ENCODE results near the gene CHM. TPM values are rescaled to one million over a fixed set of nuclear protein-coding genes. Genes with fewer than 3 reads are reported as not detected.

The CHM gene
- total RNA-seq, 2 donors from 2014 or later: 26.0 to 52.8 TPM

DNA sequence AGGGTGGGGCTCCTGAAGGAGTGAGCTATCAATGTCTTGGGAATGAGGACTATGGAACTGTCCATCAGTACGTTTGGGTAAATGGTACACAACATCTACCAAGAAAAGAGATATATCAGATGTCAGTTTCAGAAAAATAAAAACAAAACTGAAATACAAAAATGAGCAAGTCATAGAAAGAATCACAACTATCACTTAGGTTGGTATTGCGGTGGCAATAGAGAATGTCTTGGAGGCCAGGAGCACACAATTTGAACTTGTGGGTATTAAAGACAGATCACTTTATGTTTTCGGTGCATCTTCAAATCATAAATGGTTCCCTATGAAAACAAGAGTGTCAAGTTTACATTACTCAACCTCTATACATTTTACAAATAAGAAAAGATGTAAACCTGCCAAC, 176.8 kb downstream of the CHM start:
- Histone ChIP-seq H3K4me1 (ENCODE audit: control insufficient read depth, insufficient read depth, low read length) (no peaks in the 10 kb centered on the region), H3K27me3 (ENCODE audit: control insufficient read depth, insufficient read depth, low read length, poor library complexity, severe bottlenecking) (no peaks in the 10 kb centered on the region), H3K36me3 (ENCODE audit: control insufficient read depth, insufficient read depth, low read length) (peaks cover 15% of the 10 kb centered on the region), H3K27ac (ENCODE audit: low read depth, low read length) (no peak overlapping the region), H3K9ac (ENCODE audit: extremely low read depth, low read length, poor library complexity, severe bottlenecking) (no peak overlapping the region), H3K9me3 (ENCODE audit: control insufficient read depth, low read length) (peaks cover under 1% of the 10 kb centered on the region), H3K4me3 (ENCODE audit: low read length) (no peak overlapping the region)
- H3K4me1 Mint-ChIP-seq: no peaks in the 10 kb centered on the region
- H3K9me3 Mint-ChIP-seq: peaks cover 19% of the 10 kb centered on the region
- no peak overlapping the region for H3K27ac Mint-ChIP-seq
- TF ChIP-seq, protein P1, sequence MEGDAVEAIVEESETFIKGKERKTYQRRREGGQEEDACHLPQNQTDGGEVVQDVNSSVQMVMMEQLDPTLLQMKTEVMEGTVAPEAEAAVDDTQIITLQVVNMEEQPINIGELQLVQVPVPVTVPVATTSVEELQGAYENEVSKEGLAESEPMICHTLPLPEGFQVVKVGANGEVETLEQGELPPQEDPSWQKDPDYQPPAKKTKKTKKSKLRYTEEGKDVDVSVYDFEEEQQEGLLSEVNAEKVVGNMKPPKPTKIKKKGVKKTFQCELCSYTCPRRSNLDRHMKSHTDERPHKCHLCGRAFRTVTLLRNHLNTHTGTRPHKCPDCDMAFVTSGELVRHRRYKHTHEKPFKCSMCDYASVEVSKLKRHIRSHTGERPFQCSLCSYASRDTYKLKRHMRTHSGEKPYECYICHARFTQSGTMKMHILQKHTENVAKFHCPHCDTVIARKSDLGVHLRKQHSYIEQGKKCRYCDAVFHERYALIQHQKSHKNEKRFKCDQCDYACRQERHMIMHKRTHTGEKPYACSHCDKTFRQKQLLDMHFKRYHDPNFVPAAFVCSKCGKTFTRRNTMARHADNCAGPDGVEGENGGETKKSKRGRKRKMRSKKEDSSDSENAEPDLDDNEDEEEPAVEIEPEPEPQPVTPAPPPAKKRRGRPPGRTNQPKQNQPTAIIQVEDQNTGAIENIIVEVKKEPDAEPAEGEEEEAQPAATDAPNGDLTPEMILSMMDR (conservative IDR thresholded peaks at IDR 0.05): no peak
- H3K36me3 Mint-ChIP-seq (ENCODE audit: low read depth): peaks cover 64% of the 10 kb centered on the region
- WGBS, 2 experiments (ENCODE audit: insufficient coverage in 1 of 2, insufficient read length in 1 of 2): 100% methylated on average over 1 of the region's 3 CpGs; no CpG with 5 or more reads in 1 of the 2 experiments
- DNase-seq: no peak
- H3K4me3 Mint-ChIP-seq: no peak overlapping the region
- H3K27me3 Mint-ChIP-seq (ENCODE audit: insufficient read depth): no peaks in the 10 kb centered on the region

DNA sequence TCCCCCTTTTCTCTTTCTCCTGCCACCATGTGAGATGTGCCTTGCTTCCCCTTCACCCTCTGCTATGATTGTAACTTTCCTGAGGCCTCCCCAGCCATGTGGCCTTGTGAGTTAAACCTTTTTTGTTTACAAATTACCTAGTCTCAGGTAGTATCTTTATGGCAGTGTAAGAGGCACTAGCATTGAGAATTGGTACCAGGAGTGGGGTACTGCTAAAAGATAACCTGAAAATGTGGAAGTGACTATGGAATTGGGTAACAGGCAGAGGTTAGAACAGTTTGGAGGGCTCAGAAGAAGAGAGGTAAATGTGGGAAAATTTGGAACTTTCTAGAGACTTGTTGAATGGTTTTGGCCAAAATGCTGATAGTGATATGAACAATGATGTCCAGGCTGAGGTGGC, 182.0 kb downstream of the CHM start:
- H3K9me3 ChIP-seq (ENCODE audit: control insufficient read depth, low read length): peaks cover 6% of the 10 kb centered on the region
- Mint-ChIP-seq H3K27me3 (ENCODE audit: insufficient read depth) (no peaks in the 10 kb centered on the region), H3K27ac (no peak overlapping the region), H3K9me3 (peaks cover 25% of the 10 kb centered on the region), H3K4me1 (no peaks in the 10 kb centered on the region), H3K4me3 (no peak overlapping the region), H3K36me3 (ENCODE audit: low read depth) (peaks cover 69% of the 10 kb centered on the region)
- no peak for DNase-seq
- no peak overlapping the region for H3K4me3 ChIP-seq (ENCODE audit: low read length)
- TF ChIP-seq, protein P1 (conservative IDR thresholded peaks at IDR 0.05): no peak
- H3K9ac ChIP-seq (ENCODE audit: extremely low read depth, low read length, poor library complexity, severe bottlenecking): no peak overlapping the region
- H3K27ac ChIP-seq (ENCODE audit: low read depth, low read length): no peak overlapping the region
- peaks cover 15% of the 10 kb centered on the region for H3K36me3 ChIP-seq (ENCODE audit: control insufficient read depth, insufficient read depth, low read length)
- no peaks in the 10 kb centered on the region for H3K27me3 ChIP-seq (ENCODE audit: control insufficient read depth, insufficient read depth, low read length, poor library complexity, severe bottlenecking)
- no peaks in the 10 kb centered on the region for H3K4me1 ChIP-seq (ENCODE audit: control insufficient read depth, insufficient read depth, low read length)

DNA sequence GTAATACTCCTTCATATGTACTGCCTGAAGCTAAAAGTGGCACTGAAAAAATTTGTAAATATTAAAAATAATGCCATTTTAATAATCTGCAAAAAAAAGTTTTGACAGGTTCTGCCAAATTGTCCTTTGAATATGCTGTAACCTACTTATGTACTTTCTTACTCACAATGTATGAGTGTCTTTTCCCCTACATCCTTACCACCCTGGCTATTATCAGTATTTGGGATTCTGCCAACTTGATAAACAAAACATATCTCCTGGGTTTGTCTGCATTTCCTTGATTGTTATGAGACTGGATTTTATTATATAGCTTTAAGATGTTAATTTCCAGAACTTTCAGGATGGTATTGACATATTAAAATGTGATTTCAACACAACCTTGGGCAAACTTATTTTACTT, 187.9 kb downstream of the CHM start:
- Mint-ChIP-seq H3K4me1 (no peaks in the 10 kb centered on the region), H3K36me3 (ENCODE audit: low read depth) (peaks cover 15% of the 10 kb centered on the region), H3K27ac (no peak overlapping the region), H3K9me3 (no peaks in the 10 kb centered on the region), H3K4me3 (no peak overlapping the region), H3K27me3 (ENCODE audit: insufficient read depth) (no peaks in the 10 kb centered on the region)
- peaks cover 9% of the 10 kb centered on the region for H3K36me3 ChIP-seq (ENCODE audit: control insufficient read depth, insufficient read depth, low read length)
- no peaks in the 10 kb centered on the region for H3K9me3 ChIP-seq (ENCODE audit: control insufficient read depth, low read length)
- no peak overlapping the region for H3K27ac ChIP-seq (ENCODE audit: low read depth, low read length)
- TF ChIP-seq, protein P1 (conservative IDR thresholded peaks at IDR 0.05): no peak
- no peak overlapping the region for H3K4me3 ChIP-seq (ENCODE audit: low read length)
- H3K27me3 ChIP-seq (ENCODE audit: control insufficient read depth, insufficient read depth, low read length, poor library complexity, severe bottlenecking): no peaks in the 10 kb centered on the region
- H3K9ac ChIP-seq (ENCODE audit: extremely low read depth, low read length, poor library complexity, severe bottlenecking): no peak overlapping the region
- no peak for DNase-seq
- H3K4me1 ChIP-seq (ENCODE audit: control insufficient read depth, insufficient read depth, low read length): no peaks in the 10 kb centered on the region

Measured in endodermal cell (in vitro differentiated cells).